GM19455 (cell line): ENCODE measurements around the gene CES2.
"Not testable (repeated sequence)": the region's sequence is repeated elsewhere in the genome, so short reads cannot be mapped to it uniquely, and the experiment has no call there.

Source experiments
- ATAC-seq: cut with Tn5 transposase; IDR thresholded peaks from one replicate; pipeline ENCODE4 v1.9.1; 2021; ENCODE audit not compliant: unreplicated experiment

CES2 gene, protein sequence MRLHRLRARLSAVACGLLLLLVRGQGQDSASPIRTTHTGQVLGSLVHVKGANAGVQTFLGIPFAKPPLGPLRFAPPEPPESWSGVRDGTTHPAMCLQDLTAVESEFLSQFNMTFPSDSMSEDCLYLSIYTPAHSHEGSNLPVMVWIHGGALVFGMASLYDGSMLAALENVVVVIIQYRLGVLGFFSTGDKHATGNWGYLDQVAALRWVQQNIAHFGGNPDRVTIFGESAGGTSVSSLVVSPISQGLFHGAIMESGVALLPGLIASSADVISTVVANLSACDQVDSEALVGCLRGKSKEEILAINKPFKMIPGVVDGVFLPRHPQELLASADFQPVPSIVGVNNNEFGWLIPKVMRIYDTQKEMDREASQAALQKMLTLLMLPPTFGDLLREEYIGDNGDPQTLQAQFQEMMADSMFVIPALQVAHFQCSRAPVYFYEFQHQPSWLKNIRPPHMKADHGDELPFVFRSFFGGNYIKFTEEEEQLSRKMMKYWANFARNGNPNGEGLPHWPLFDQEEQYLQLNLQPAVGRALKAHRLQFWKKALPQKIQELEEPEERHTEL

DNA sequence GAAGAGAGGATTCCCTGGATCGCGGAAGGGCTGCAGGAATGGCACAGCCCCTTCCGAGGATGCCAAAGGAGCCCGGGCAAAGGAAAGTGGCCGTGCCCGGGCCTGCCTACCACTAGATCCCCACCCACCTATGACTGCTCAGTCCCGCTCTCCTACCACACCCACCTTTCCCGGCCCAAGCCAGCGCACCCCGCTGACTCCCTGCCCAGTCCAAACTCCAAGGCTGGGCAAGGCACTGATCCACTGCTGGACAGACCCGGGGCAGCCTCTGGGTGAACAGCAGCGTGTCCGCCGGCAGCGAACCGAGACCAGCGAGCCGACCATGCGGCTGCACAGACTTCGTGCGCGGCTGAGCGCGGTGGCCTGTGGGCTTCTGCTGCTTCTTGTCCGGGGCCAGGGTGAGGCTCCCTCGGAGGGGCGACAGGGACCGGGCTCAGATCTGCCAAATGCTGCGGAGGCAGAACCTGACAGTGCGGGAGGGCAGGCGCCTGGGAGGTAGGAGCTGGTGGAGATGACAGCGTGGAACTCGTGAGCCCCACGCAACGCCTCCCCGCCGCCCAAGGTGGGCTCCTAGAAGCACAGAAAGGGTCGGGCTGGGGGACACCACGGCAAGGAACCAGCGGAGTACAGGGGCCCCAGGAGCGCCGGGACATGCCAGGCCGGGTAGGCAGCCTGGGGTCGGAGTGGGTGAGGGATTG is at the start of gene CES2:
CES2 (plus strand) TSS at position 203 of the 698 bp plus-strand sequence; CDS start at position 323, 120 bp downstream.
- ATAC-seq: no peak

DNA sequence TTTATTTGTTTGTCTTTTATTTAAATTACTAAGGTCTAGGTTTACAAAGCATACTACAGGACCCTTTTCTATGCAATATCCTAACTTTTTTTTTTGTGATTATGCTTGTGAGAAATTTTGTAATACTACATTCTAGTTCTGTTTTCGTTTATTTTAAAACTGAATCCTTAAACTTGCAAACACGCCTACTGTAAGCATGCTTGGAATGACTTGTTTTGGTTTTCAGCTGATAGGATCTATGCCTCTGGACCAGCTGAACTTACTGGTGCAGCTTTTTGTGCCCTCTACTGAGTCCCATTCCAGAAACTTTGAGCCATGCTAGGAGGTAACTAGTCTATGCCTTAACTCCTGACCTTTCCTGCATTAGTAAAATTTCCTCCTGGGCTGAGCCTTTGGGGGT is 49.0 kb upstream of the CES2 start:
- no peak for ATAC-seq

DNA sequence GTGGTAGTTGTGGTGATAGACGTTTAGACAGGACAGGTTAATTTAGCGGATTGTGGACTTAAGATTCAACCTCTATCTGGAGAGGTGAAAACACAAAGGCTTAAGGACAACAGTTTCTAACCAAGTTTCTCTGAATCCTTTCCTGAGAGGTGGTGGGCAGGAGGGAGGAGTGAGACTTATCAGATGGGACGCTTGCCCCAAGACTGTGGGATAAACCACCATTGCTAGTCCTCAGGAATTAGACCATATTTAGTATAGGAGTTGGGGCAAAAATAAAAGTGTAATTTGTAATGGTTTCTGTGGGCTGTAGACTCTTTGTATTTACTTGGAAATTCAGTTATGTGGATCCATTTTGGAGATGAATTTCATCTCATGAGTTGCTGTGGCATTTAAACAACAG is 48.4 kb upstream of the CES2 start:
- ATAC-seq: no peak

DNA sequence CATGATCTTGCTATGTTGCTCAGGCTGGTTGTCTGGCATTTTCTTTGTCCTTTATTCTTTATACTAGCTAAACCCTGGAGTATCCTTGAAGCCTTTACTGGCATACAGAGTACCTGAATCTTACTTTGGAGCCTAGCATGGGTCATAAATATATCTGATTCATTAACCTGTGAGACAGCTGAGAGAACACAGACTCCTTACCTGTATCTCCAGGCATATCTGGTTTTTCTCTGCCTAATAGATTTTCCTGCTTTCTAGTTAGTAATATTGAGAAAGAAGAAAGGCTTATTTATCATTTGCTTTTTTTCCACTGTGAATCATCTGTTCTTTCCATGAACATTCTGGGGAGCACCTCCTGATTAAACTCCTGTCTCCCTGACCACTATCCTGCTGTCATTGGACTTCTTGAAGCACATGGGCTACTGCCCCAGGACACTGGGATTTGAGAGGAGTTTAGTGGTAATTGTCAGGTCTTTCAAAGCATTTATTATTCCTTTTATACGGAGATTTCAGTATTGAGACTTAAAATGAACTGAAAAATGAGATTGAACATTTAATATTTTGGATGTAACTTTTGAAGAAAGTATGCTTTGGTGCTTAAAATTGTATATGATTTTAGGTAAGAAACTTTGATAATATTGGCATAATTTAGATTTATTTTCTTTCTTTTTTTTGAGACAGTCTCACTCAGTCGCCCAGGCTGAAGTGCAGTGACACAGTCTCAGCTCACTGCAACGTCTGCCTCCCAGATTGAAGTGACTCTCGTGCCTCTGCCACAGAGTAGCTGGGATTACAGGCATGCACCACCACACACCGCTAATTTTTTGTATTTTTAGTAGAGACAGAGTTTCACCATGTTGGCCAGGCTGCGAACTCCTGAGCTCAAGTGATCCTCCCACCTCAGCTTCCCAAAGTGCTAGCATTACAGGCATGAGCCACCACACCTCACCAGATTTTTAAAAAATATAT is 46.4 kb upstream of the CES2 start:
- no peak for ATAC-seq

DNA sequence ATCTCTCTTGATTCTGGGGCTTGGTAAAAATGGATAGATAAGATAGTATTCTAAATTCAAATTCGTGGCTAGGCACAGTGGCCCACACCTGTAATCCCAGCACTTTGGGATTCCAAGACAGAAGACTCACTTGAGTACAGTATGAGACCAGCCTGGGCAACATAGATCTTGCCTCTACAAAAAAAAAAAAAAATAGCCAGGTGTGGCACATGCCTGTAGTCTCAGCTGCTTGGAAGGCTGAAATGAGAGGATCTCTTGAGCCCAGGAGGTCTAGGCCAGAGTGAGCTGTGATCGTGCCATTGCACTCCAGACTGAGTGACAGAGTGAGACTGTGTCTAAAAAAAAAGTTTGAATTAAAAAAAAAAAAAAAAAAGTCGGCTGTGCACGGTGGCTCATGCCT is 45.7 kb upstream of the CES2 start:
- ATAC-seq: no peak

DNA sequence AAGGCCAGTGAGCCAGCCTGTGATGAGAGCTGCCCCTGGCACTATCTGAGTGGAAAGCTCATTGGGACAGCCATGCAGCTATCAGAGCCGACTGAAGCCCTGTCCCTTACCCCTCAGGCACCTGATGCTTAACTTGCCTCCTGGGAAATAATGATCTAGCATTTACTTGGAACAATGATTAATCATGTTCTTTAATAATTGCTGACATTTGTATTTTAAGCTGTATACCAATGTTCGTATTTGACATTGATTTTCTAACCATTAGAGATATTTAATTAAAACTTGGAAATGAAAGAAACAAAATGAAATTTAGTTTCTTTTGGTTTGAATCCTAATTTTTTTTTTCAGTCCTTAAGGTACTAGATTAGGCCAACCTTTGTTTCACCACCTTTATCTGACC is 44.5 kb upstream of the CES2 start:
- no peak for ATAC-seq

DNA sequence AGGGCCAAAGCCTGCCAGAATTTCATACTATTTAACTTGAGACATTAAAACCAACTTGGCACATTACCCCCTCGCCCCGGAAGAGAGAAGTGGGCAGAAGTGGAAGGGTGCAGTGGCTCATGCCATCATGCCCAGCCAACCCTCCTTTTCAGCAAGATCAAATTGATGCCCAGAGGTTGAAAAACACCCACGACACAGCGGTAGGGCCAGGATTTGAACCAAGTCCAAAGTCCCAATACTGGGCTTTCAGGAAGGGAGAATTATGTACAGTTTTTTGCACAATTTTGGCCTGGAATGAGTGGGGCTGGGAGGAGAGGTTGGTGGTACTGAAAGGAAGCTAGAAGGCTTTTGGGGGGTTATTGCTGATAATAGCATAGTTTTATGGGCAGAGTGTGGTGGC is 44.0 kb upstream of the CES2 start:
- ATAC-seq: no peak

DNA sequence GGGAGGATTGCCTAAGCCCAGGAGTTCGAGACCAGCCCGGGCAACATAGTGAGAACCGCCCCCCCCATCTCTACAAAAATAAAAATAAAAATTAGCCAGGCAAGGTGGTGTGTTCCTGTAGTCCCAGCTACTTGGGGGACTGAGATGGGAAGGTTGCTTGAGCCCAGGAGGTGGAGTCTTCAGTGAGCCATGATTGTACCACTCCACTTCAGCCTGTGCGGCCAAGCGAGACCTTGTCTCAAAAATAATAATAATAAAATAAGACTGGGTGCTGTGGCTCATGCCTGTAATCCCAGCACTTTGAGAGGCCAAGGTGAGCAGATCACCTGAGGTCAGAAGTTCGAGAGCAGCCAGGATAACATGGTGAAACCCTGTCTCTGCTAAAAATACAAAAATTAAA is 43.5 kb upstream of the CES2 start:
- no peak for ATAC-seq

DNA sequence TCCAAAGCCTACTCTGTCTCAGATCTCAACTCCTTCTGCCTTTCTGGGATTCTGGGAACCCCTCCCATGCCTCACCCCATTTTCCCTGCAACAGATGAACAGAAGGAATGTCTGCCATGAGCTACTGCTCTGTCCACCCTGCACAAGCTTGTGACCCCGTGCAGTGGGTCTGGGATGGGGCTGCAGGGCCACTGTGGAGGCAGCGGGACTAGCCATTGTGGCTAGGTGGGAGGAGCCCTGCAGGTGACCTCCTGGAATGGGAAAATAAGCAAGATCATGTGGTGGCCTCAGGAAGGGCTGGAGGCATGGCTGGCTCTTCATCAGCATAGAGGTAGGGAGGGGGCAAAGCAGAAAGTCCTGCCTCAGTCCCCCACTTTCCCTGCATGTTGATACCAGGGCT is 41.3 kb upstream of the CES2 start:
- no peak for ATAC-seq

DNA sequence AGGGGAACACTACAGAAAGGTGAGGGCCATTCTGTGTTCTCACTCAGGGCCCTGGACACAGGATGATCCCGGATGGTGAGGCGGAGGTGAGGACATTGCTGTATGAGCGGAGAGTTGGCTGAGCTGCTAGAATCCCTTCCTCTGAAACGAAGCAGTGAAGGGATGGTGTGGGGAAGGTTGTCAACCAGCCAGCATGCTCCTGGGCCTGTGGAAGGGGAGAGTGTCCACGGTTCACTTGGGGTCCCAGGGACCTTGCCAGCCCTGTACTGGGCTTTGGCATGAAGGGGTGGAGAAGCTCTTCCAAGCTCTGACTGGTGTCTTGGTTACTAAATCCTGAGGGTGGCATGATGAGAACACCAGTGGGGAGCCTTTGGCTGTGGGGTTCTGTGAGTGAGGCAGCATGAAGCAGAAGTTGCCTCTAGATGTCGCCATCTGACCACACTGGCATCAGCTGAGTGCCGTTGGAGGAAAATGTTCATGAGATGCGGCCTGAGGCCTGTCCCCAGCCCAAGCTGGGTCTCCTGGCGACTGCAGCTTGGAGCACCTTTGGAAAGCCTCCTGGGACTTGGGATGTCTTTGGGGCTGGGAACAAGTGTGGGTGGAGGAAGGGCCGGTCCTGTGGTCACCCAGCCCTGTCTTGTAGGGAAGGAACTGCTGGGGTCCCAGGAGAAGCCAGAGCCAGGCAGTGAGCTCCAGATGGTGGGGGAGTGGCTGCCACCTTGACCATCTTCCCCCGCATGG is 40.2 kb upstream of the CES2 start:
- ATAC-seq: no peak

DNA sequence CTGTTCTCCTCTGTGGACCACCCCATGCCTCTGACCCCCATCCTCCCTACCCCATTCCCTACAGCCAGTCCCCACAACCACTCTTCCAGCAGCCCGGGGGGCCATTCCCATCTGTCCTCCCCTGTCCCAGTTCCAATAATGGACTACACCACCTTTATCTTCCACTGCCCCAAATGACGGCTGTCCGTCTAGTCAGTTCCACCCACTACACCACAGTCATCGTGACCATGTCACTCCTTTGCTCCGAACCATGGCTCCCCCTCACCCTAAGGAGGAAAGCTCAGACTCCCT is 39.7 kb upstream of the CES2 start:
- no peak for ATAC-seq

DNA sequence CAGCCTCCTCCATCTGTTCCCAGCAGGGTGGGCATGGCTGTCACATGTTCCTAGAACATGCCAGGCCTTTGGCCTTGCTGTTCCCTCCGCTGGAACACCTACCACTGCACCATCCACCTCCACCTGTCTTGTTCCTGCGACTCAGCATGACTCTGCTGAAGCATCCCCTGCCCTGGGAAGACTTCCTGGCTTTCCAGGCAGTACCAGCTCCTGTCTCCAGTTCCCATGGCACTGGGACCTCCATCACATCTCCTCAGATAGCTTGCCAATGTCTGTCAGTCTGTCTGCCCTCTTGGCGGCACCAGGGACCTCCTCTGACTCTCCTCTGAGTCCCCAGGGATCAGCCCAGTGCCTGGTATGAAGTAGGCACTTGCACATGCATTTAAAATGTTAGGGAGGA is 39.3 kb upstream of the CES2 start:
- ATAC-seq: no peak

DNA sequence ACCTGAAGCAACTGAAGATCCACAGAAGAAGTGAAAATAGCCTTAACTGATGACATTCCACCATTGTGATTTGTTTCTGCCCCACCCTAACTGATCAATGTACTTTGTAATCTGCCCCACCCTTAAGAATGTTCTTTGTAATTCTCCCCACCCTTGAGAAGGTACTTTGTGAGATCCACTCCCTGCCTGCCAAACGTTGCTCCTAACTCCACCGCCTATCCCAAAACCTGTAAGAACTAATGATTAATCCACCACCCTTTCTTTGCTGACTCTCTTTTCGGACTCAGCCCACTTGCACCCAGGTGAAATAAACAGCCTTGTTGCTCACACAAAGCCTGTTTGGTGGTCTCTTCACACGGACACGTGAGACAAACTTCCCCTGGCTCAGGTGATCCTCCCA is 38.6 kb upstream of the CES2 start:
- not testable (repeated sequence) for ATAC-seq

DNA sequence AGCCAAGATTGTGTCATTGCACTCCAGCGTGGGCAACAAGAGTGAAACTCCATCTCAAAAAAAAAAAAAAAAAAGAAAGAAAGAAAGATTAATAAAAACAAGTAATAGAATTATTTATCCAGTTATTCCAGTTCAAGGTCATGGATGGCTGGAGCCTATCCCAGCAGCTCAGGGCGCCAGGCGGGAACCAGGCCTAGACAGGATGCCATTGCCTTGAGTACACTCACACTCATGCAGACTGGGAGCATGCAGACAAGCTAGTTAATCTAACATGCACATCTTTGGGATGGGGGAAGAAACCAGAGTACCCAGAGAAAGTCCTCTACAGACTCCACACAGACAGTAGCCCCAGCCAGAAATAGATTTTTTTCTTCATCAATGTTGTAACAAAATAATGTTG is 37.1 kb upstream of the CES2 start:
- no peak for ATAC-seq

DNA sequence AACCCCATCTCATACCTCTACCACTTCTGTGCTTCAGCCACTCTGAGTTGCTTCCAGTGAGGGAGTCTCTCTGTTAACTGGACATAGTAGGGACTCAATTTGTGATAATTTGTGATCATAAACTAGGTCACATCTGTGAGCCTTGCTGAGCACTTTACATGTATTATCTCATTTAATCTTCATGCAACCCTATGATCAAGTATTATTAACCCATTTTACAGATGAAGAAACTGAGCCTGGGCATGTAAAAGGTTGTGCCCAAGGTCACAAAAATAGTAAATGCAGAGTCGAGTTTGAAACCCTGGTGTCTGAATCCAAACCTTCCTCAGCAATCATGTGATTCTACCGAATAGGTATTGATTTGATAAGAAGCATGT is 36.4 kb upstream of the CES2 start:
- ATAC-seq: no peak

DNA sequence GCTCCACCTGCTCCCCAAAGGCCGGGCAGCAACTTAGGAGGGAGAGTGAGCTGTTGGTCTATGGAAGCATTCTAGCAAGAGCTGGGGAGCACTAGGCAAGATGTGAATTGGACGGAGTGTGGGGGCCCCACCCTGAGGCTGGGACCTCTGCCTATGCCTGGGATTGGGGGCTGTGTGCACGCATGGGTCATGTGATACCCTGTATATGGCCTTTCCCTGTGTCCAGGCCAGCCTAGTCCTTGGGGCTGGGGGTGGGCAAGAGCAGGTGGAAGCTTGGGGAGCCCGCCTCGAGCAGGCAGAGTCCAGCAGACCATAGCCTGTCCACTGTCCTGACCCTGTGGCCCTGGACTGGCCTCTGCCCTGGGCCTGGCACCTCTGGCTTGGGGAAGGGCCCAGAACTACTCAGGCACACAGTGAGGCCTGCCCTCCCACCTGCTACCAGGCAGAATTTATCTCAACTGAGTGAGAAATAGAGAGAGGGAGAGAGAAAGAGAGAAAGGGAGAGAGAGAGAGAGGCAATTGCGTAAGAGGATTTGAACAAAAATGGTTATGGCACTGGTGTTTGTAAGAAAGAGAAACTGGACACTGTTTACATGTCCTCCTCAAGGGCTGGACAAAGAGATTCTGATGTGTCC is 35.9 kb upstream of the CES2 start:
- ATAC-seq: no peak

DNA sequence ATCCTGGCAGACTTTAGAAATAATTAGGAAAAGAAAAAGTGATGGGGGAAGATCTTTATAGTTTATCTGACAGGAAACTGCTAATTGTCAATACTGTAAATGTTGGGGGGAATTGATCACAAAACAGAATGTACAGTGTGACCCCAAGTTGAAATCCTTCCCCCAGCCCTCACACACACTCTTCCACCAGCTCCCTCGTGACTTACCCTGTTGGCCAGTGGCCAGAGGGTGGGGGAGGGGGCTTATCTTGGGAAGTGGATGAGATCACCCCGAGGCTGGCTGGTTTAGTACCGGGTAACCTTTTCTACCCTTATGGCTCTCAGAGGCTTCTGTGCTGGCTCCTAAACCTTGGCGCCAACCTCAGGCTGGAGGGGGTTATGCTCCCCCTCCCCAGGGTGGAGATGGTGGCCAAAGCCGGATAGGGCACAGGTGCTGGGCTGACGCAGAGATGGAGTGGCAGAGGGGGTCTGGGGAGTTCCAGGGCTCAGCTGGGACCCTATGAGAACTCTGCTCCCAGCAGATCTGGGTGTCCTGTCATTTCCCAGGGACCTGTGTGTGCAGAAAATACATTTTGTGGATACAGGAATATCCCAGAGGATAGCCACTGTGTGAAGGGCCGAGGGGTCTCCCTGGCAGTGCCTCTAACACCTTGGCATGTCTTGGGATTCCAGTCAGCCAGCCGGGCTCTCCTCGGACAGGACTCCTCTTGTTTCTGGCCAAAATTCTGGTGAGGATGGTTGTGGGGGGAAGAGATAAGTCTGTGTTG is 35.2 kb upstream of the CES2 start:
- ATAC-seq: no peak

DNA sequence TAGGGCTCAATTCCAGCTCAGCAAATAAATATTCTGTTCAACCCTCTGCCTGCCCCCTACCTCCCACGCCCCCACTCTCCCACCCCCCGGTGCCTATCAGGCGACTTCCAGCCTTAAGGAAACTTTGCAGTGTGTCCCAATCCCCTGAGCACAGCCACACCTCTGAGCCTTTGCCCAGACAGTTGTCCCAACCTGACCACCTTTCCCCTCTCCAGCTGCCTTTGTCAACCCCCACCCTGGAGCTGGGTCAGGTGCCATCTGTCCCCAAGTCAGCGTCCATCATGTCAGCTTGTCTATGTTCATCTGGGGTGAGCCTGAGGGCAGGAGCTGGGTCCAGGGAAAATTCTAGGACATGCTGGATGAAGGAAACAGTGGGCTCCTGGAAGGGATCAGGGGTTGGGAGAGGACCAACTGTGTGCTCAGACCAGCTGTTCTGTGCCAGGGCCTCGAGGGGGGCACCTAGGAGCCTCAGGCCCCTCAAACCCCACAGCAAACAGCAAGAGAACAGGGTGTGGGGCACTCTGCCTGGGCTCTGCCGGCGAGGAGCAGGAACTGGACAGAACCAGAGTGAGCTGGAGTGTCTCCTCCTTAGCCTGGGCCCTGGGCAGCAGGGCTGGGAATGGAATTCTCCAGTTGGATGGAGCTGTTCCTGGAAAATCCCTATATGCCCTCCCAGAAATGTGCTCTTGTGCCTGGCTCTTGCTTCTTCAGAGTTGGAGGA is 34.4 kb upstream of the CES2 start:
- no peak for ATAC-seq

DNA sequence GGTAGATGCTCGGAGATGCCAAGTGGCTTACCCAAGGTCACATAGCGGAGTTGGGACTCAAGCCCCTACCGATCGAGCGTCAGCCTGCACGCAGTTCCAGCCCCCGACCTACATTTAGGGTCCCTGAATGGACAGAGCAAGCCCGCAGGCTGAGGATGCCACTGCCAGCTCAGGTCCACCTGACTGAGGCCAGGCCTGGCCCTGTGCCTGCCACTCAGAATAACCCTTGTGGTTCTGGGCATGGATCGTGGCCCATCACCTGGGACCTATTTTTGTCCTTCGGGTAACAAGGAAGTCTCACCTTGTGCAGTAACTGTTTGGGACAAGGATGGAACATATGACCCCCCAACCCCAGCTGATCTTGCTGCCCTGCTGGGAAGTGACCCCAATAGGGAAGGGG is 33.7 kb upstream of the CES2 start:
- ATAC-seq: no peak
